ENCODE results near the gene ALPP.
"Not testable (repeated sequence)": the region's sequence is repeated elsewhere in the genome, so short reads cannot be mapped to it uniquely, and the experiment has no call there.

The ALPP gene

GRCh38 chr2:232420073-232420454 lies 41.5 kb downstream of the ALPP start:
- peaks cover 43% of the 10 kb centered on the region for H3K27me3 ChIP-seq (ENCODE audit: insufficient read depth, low read depth, severe bottlenecking)
- no peaks in the 10 kb centered on the region for H3K9me3 ChIP-seq (ENCODE audit: severe bottlenecking)
- DNase-seq, result no peak
- no peak overlapping the region for H3K4me3 ChIP-seq (ENCODE audit: low read depth, low read length)
- H3K36me3 ChIP-seq, result no peaks in the 10 kb centered on the region
- H3K27ac ChIP-seq, result no peak overlapping the region
- no peak for TF ChIP-seq CTCF (IDR thresholded peaks at IDR 0.05; ENCODE audit: low read depth, low read length)

GRCh38 chr2:232420463-232421188 lies 42.1 kb downstream of the ALPP start:
- H3K27me3 ChIP-seq (ENCODE audit: insufficient read depth, low read depth, severe bottlenecking), result peaks cover 43% of the 10 kb centered on the region
- DNase-seq, result no peak
- H3K4me3 ChIP-seq (ENCODE audit: low read depth, low read length), result peak overlapping the region; percentile 30
- H3K27ac ChIP-seq, result no peak overlapping the region
- TF ChIP-seq CTCF (IDR thresholded peaks at IDR 0.05; ENCODE audit: low read depth, low read length), result no peak
- H3K36me3 ChIP-seq, result no peaks in the 10 kb centered on the region
- no peaks in the 10 kb centered on the region for H3K9me3 ChIP-seq (ENCODE audit: severe bottlenecking)

- TF ChIP-seq CTCF (IDR thresholded peaks at IDR 0.05; ENCODE audit: low read depth, low read length), result no peak
- Histone ChIP-seq H3K9me3 (ENCODE audit: severe bottlenecking) (no peaks in the 10 kb centered on the region), H3K36me3 (no peaks in the 10 kb centered on the region), H3K27me3 (ENCODE audit: insufficient read depth, low read depth, severe bottlenecking) (peaks cover 43% of the 10 kb centered on the region), H3K27ac (no peak overlapping the region), H3K4me3 (ENCODE audit: low read depth, low read length) (no peak overlapping the region)
- DNase-seq, result no peak
Measured at GRCh38 chr2:232421189-232421785, 42.7 kb downstream of the ALPP start.

- Histone ChIP-seq H3K27ac (no peak overlapping the region), H3K4me3 (ENCODE audit: low read depth, low read length) (no peak overlapping the region), H3K9me3 (ENCODE audit: severe bottlenecking) (no peaks in the 10 kb centered on the region), H3K27me3 (ENCODE audit: insufficient read depth, low read depth, severe bottlenecking) (peaks cover 43% of the 10 kb centered on the region), H3K36me3 (no peaks in the 10 kb centered on the region)
- no peak for DNase-seq
- no peak for TF ChIP-seq CTCF (IDR thresholded peaks at IDR 0.05; ENCODE audit: low read depth, low read length)
Measured at GRCh38 chr2:232422051-232422450, 43.5 kb downstream of the ALPP start.

GRCh38 chr2:232422996-232423395 lies 44.4 kb downstream of the ALPP start:
- peaks cover 42% of the 10 kb centered on the region for H3K27me3 ChIP-seq (ENCODE audit: insufficient read depth, low read depth, severe bottlenecking)
- H3K36me3 ChIP-seq; H3K4me3 ChIP-seq (ENCODE audit: low read depth, low read length); DNase-seq; H3K9me3 ChIP-seq (ENCODE audit: severe bottlenecking); H3K27ac ChIP-seq: not testable (repeated sequence)

- H3K4me3 ChIP-seq (ENCODE audit: low read depth, low read length); H3K9me3 ChIP-seq (ENCODE audit: severe bottlenecking); H3K36me3 ChIP-seq; DNase-seq; H3K27ac ChIP-seq: not testable (repeated sequence)
- peaks cover 38% of the 10 kb centered on the region for H3K27me3 ChIP-seq (ENCODE audit: insufficient read depth, low read depth, severe bottlenecking)
Measured at GRCh38 chr2:232423407-232423806, 44.9 kb downstream of the ALPP start.
